ENCODE data around the gene SEMA6B.
A peak's percentile ranks its signal among the peaks of the same experiment; 100 is the strongest.

SEMA6B gene

DNA sequence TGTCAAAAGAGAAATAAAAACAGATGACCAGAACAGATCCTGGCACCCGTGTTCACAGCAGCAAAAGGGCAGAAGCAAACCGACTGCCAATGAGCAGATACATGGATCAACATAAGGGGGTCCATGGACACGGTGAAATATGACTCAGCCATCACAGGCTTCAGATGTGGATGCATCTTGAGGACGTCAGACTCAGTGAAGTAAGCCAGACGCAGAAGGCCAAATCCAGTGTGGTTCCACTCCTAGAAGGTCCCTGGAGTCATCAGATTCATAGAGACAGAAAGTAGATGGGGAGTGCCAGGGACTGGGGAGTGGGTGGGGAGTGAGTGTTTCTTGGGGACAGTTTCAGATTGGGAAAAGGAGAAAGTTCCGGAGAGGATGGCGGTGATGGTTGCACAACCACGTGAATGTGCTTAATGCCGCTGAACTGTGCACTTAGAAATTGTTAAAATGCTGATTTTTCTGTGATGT lies 28.8 kb upstream of the SEMA6B start:
- no peak overlapping the region for H3K4me3 ChIP-seq (ENCODE audit: low read depth, low read length)
- in situ Hi-C loops (cut with HindIII; ENCODE audit: low sequenced_read_pairs), result no loop called here
- TF ChIP-seq, protein P1, sequence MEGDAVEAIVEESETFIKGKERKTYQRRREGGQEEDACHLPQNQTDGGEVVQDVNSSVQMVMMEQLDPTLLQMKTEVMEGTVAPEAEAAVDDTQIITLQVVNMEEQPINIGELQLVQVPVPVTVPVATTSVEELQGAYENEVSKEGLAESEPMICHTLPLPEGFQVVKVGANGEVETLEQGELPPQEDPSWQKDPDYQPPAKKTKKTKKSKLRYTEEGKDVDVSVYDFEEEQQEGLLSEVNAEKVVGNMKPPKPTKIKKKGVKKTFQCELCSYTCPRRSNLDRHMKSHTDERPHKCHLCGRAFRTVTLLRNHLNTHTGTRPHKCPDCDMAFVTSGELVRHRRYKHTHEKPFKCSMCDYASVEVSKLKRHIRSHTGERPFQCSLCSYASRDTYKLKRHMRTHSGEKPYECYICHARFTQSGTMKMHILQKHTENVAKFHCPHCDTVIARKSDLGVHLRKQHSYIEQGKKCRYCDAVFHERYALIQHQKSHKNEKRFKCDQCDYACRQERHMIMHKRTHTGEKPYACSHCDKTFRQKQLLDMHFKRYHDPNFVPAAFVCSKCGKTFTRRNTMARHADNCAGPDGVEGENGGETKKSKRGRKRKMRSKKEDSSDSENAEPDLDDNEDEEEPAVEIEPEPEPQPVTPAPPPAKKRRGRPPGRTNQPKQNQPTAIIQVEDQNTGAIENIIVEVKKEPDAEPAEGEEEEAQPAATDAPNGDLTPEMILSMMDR (IDR thresholded peaks at IDR 0.05; ENCODE audit: low read depth, low read length, missing control alignments), result no peak
- DNase-seq (ENCODE audit: low read depth), result no peak

DNA sequence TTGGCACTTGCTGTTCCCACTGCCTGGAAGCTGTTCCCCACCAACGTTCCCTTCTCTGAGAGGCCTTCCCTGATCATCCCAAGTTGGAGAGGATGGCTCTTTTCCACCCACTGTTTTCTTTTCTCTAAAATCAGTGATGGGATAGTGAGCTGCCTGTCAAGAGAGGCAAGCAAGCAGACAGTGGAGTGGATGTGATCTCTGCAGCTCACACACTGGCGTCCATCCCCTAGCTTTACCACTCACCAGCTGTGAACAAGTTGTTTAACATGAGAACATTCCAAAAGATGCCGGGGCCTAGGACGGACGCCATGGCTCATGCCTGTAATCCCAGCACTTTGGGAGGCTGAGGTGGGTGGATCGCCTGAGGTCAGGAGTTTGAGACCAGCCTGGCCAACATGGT lies 28.0 kb upstream of the SEMA6B start:
- TF ChIP-seq, protein P1 (IDR thresholded peaks at IDR 0.05; ENCODE audit: low read depth, low read length, missing control alignments), result no peak
- in situ Hi-C loops (cut with HindIII; ENCODE audit: low sequenced_read_pairs), result no loop called here
- DNase-seq (ENCODE audit: low read depth), result no peak
- no peak overlapping the region for H3K4me3 ChIP-seq (ENCODE audit: low read depth, low read length)

DNA sequence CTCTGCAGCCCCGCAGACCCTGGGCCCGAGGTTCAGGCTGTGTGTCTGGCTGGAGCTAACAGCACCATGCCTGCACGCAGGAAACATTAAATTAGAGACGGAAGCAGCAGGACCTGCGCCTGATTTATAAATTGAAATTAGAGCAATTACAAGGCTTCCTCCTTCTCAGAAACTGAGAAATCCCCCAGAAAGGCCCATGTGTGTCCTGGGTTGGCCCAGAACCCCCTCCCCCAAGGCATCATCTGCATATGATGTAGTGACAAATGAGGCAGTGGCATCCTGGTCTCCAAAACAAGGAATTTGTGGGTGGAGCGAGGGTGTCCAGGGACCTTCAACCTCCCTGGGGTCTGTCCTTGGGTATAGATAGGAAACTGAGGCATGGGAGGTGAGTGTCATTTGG lies 27.2 kb upstream of the SEMA6B start:
- DNase-seq (ENCODE audit: low read depth), result no peak
- TF ChIP-seq, protein P1 (IDR thresholded peaks at IDR 0.05; ENCODE audit: low read depth, low read length, missing control alignments), result no peak
- in situ Hi-C loops (cut with HindIII; ENCODE audit: low sequenced_read_pairs), result no loop called here
- no peak overlapping the region for H3K4me3 ChIP-seq (ENCODE audit: low read depth, low read length)

DNA sequence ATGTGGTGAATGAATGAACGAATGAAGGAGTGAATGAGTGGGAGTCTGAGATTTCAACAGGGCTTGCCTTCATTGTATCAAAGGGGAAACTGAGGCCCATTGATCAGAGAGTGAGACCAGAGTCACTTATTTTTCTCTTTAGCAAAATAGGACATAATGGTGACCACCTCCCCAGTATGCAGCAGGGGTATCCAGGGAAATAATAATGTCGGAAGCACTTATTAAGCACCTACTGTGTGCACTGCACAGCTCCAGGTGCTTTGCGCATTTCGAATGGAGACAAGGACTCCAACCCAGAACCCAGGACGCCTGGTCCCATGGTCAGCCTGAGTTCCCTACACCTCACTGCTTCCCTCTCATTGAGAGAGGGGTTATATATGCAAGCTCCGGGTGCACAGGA lies 26.8 kb upstream of the SEMA6B start:
- TF ChIP-seq, protein P1 (IDR thresholded peaks at IDR 0.05; ENCODE audit: low read depth, low read length, missing control alignments), result no peak
- DNase-seq (ENCODE audit: low read depth), result no peak
- H3K4me3 ChIP-seq (ENCODE audit: low read depth, low read length), result no peak overlapping the region
- in situ Hi-C loops (cut with HindIII; ENCODE audit: low sequenced_read_pairs), result no loop called here

DNA sequence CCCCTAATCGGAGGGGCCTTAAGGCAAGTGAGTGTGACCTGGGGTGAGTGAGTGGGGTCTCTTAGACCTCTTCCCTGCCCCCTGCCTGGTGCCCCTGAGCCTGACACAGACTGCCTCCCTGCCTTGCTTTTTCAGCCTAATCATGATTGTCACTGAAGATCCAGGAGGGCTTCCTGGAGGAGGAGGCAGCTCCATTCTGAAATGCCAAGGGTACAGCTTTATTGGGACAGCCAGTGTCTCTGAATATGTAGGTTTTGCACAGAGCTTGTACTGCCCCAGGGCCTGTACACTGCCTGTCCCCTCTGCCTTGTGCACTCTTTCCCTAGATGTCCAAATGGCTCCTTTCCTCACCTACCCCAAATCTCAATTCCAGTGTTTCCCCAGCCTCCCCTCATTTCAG lies 26.1 kb upstream of the SEMA6B start:
- TF ChIP-seq, protein P1 (IDR thresholded peaks at IDR 0.05; ENCODE audit: low read depth, low read length, missing control alignments), result no peak
- H3K4me3 ChIP-seq (ENCODE audit: low read depth, low read length), result no peak overlapping the region
- in situ Hi-C loops (cut with HindIII; ENCODE audit: low sequenced_read_pairs), result no loop called here
- no peak for DNase-seq (ENCODE audit: low read depth)

DNA sequence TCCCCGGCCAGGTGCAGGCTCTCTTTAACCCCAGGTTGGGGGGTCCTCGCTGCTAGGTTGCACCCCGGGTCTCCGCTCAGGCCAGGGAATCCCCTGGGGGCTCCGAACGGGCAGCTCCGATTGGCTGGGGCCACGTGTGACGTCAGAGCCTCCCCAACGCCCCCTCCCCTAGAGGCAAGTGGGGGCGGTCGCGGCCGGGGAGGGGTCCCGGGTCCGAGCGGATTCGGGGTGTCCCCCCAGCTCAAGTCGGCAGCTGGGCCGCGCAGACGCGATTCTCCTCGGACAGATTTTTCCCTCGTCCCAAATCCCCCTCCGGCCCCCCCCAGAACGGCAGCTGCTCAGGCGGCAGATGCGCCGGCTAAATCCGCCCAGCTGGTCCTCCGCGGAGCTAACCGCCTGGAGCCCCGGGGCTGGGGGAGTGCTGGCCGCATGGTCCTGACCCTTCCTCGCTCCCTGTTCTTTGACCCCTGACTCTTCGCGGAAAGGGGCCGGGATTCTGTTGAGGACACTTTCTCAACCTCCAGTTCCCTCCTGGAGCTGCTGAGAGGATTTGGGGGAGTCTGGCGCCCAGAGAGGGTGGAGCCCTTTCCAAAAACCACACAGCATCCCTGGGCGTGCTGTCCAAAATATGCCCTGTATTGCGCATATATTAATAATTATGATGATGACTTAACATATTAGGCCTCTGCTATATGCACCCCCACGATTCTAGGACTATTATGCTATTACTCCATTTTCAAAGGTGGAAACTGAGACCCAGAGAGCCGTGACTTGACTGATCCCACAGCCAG lies 25.4 kb upstream of the SEMA6B start:
- no peak for DNase-seq (ENCODE audit: low read depth)
- H3K4me3 ChIP-seq (ENCODE audit: low read depth, low read length), result peak overlapping the region; percentile 51
- TF ChIP-seq, protein P1 (IDR thresholded peaks at IDR 0.05; ENCODE audit: low read depth, low read length, missing control alignments), result no peak
- in situ Hi-C loops (cut with HindIII; ENCODE audit: low sequenced_read_pairs), result no loop called here

Measured in astrocyte of the cerebellum (primary cell).